NOMO-1 (cell line): ENCODE measurements around the gene CNOT8.

Source experiments
- DNase-seq, 2 experiments: peaks; one replicate each; lab custom pipeline; 2025; ENCODE audit not compliant: unreplicated experiment in 2 of 2; lab: John Stamatoyannopoulos, UW

Gene CNOT8

GRCh38 chr5:154863291-154864080 lies 5.1 kb downstream of the CNOT8 start:
- no peak for DNase-seq

GRCh38 chr5:154865466-154866184 lies 7.2 kb downstream of the CNOT8 start:
- no peak for DNase-seq

GRCh38 chr5:154866841-154867240 lies 8.4 kb downstream of the CNOT8 start:
- DNase-seq = no peak

GRCh38 chr5:154868702-154869101 lies 10.3 kb downstream of the CNOT8 start:
- no peak for DNase-seq

GRCh38 chr5:154871734-154872133 lies 13.3 kb downstream of the CNOT8 start:
- no peak for DNase-seq

GRCh38 chr5:154873791-154874331 lies 15.4 kb downstream of the CNOT8 start:
- no peak for DNase-seq

- no peak for DNase-seq
These were observed 20.4 kb downstream of the CNOT8 start for GRCh38 chr5:154878642-154879335.

GRCh38 chr5:154881986-154882385 lies 23.6 kb downstream of the CNOT8 start:
- DNase-seq = no peak

- DNase-seq = no peak
These were observed 26.0 kb downstream of the CNOT8 start for GRCh38 chr5:154884424-154884823.

- peak in 1 of 2 experiments; percentile 6 for DNase-seq
These were observed 27.0 kb downstream of the CNOT8 start for GRCh38 chr5:154885439-154885838.

GRCh38 chr5:154892369-154892771 lies 33.9 kb downstream of the CNOT8 start:
- DNase-seq = no peak

GRCh38 chr5:154893381-154893780 lies 35.0 kb downstream of the CNOT8 start:
- no peak for DNase-seq

GRCh38 chr5:154895606-154896561 lies 37.5 kb downstream of the CNOT8 start:
- DNase-seq = no peak

- no peak for DNase-seq
These were observed 38.2 kb downstream of the CNOT8 start for GRCh38 chr5:154896562-154897165.

- no peak for DNase-seq
These were observed 39.8 kb downstream of the CNOT8 start for GRCh38 chr5:154898210-154898609.

- no peak for DNase-seq
These were observed 40.9 kb downstream of the CNOT8 start for GRCh38 chr5:154899151-154899816.

GRCh38 chr5:154900066-154900465 lies 41.6 kb downstream of the CNOT8 start:
- DNase-seq = no peak

- DNase-seq = no peak
These were observed 42.8 kb downstream of the CNOT8 start for GRCh38 chr5:154901276-154901675.

- DNase-seq = no peak
These were observed 43.5 kb downstream of the CNOT8 start for GRCh38 chr5:154901913-154902312.
